Measurements from ENCODE around the gene TANGO2. TPM values are rescaled to one million over a fixed set of nuclear protein-coding genes. Genes with fewer than 3 reads are reported as not detected.

Gene TANGO2
- total RNA-seq, 4 donors from 2014 or later: 12.4 to 36.1 (median 19.8) TPM

DNA sequence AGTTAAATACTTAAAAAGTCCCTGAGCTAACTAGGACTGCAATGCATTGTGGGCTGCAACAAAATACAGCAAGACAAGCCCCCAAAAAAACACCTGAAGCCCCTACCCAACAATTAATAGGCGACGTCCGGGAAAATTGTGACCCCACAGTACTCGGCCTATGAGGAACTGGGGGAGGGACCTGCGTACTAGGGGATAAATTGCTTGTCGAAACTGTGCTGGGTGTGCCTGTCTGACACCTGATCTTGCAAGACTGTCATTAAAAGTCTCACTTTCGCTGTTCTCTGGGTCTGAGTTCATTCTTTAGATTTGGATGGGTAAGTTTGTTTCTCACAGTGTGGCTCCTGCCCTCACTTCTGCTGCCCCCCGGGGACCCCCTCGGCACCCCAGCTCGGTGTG is 15.2 kb downstream of the TANGO2 start:
- TF ChIP-seq POLR2A (IDR thresholded peaks at IDR 0.05): no peak
- TF ChIP-seq, protein P1, sequence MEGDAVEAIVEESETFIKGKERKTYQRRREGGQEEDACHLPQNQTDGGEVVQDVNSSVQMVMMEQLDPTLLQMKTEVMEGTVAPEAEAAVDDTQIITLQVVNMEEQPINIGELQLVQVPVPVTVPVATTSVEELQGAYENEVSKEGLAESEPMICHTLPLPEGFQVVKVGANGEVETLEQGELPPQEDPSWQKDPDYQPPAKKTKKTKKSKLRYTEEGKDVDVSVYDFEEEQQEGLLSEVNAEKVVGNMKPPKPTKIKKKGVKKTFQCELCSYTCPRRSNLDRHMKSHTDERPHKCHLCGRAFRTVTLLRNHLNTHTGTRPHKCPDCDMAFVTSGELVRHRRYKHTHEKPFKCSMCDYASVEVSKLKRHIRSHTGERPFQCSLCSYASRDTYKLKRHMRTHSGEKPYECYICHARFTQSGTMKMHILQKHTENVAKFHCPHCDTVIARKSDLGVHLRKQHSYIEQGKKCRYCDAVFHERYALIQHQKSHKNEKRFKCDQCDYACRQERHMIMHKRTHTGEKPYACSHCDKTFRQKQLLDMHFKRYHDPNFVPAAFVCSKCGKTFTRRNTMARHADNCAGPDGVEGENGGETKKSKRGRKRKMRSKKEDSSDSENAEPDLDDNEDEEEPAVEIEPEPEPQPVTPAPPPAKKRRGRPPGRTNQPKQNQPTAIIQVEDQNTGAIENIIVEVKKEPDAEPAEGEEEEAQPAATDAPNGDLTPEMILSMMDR (IDR thresholded peaks at IDR 0.05): no peak

DNA sequence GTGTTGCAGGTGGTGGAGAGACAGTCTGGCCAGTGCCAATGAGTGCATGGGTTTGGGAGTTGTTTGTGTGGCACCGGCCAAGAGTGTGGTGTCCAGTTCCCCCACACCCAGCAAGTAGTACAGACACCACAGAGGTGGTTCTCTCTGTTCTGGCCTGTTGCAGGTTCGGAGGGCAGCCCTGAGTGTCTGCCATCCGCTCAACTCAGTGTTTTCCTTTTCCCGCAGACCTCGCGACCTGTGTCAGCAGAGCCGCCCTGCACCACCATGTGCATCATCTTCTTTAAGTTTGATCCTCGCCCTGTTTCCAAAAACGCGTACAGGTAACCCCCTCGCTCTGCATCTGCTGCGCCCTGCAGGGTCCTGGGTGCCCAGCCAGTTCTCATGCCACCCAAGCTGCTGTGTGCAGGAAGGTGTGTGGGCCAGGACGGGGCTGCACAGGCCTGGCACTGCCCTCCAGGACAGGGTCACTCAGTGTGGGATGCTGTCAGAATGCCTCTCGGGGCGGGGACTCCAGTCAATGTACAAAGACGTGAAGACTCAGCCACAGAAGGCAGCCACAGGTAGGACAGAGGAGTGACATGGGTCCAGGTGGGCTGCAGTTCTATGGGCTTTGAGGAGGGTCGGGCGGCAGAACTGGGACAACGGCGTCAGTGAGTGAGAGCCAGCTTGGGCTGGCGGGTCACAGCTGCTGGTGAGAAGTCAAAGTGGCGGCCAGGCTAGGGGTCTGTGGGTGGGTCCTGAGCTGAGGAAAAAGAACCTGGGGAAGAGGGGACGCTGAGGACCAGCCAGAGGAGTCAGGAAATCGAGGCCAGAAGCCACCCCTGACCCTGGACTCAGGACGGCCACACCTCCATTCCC is 15.9 kb downstream of the TANGO2 start:
- intact Hi-C loops (cut with DNase I; ENCODE audit: low total_unique reads): loop anchor here (10.0 kb wide), 1 partner anchor 58 kb away; no protein-coding TSS in a partner anchor
- DNase-seq (ENCODE audit: low spot score in 2 of 2): no peak
- TF ChIP-seq, protein P1 (IDR thresholded peaks at IDR 0.05): no peak
- TF ChIP-seq POLR2A (IDR thresholded peaks at IDR 0.05): no peak
- WGBS, 2 donors: 94 to 95% methylated on average over 25 of the region's 25 CpGs
- no peak overlapping the region for H3K4me3 ChIP-seq (ENCODE audit: low read depth, poor library complexity, severe bottlenecking)

More for the DNA sequence above, 15.2 kb downstream of the TANGO2 start:
- 94 to 96% methylated on average over 10 of the region's 10 CpGs for WGBS, 2 donors
- DNase-seq (ENCODE audit: low spot score in 2 of 2): no peak
- intact Hi-C loops (cut with DNase I; ENCODE audit: low total_unique reads): loop anchor here (10.0 kb wide), 1 partner anchor 59 kb away; no protein-coding TSS in a partner anchor
- H3K4me3 ChIP-seq (ENCODE audit: low read depth, poor library complexity, severe bottlenecking): no peak overlapping the region

DNA sequence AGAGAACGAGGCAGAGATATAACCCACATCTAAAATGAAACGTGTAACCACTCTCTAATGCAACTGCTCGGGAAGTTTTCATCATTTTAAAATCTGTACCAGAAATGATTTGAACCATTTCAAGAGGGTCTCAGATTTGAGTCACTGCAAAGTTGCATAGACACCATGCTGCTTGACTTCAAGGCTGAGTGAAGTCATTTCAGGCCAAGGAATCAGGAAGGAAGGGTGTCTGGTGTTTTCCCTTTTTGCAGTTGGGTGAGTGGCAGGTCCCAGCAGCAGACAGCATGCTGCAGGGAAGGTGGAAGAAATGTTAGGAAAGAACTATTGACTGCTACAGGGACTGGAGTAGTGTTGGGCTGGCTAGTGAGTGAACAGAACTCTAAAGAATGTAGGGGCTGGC is 16.5 kb downstream of the TANGO2 start:
- TF ChIP-seq, protein P1 (IDR thresholded peaks at IDR 0.05): no peak
- TF ChIP-seq POLR2A (IDR thresholded peaks at IDR 0.05): no peak
- DNase-seq (ENCODE audit: low spot score in 2 of 2): no peak
- 86 to 95% methylated on average over 3 of the region's 3 CpGs for WGBS, 2 donors
- intact Hi-C loops (cut with DNase I; ENCODE audit: low total_unique reads): loop anchor here (10.0 kb wide), 1 partner anchor 57 kb away; no protein-coding TSS in a partner anchor
- no peak overlapping the region for H3K4me3 ChIP-seq (ENCODE audit: low read depth, poor library complexity, severe bottlenecking)

DNA sequence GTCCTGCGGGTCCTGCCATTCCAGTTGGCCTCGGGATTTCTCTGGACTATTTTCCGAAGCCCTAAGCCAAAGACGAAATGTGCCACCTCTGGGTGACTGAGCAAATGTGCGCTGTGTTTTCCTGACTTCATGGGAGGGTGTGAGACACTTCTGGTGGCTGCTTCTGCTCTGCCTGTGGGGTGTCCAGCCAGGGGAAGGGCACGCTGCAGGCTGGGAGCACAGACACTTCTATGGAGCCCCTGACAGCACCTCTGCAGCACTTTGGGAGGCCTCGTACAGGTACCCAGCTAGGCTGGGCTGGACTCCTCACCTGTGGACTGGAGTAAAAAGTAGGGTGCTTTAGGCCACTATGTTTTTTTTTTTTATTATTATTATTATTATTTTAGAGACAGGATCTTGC is 17.7 kb downstream of the TANGO2 start:
- intact Hi-C loops (cut with DNase I; ENCODE audit: low total_unique reads): loop anchor here (10.0 kb wide), 1 partner anchor 56 kb away; no protein-coding TSS in a partner anchor
- no peak overlapping the region for H3K4me3 ChIP-seq (ENCODE audit: low read depth, poor library complexity, severe bottlenecking)
- WGBS, 2 donors: 86 to 90% methylated on average over 7 of the region's 7 CpGs
- no peak for TF ChIP-seq POLR2A (IDR thresholded peaks at IDR 0.05)
- no peak for DNase-seq (ENCODE audit: low spot score in 2 of 2)

DNA sequence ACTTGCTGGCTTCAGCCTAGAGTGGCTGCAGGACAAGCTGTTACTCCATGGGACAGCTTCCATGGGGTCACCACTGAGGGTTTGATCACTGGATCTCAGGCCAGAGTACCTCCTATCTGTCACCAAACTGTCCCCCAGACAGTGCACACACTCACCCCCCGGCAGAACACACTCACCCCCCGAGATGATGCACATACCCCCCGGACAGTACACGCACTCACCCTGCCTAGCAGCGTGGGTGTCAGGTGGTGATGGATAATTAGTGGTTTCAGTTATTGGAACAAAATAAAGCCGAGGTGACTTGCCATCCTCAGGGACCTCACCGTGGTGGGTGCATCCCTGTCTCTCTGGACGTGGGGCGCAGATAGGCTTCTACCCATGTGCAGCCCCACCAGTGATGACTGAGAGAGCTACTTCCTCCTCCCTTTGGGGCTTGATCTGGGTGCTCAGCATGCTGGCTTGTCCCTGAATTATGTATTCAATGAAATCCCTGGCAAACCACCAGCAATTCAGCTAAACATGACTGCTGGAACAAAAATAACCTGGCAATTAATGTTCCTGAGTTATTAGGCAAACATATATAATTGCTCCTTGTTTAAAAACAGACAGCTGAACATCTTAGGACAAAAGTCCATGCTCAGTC is 18.9 kb downstream of the TANGO2 start:
- DNase-seq (ENCODE audit: low spot score in 2 of 2): no peak
- no peak overlapping the region for H3K4me3 ChIP-seq (ENCODE audit: low read depth, poor library complexity, severe bottlenecking)
- TF ChIP-seq POLR2A (IDR thresholded peaks at IDR 0.05): no peak
- TF ChIP-seq, protein P1 (IDR thresholded peaks at IDR 0.05): no peak
- intact Hi-C loops (cut with DNase I; ENCODE audit: low total_unique reads): loop anchor here (10.0 kb wide), 1 partner anchor 55 kb away; no protein-coding TSS in a partner anchor
- whole genome bisulfite sequencing, 2 donors: 80 to 84% methylated on average over 9 of the region's 9 CpGs

Measured in lower leg skin (tissue), 4 donors.